GM19240 (cell line): ENCODE data around the gene GPATCH2.
"Not testable (repeated sequence)": the region's sequence is repeated elsewhere in the genome, so short reads cannot be mapped to it uniquely, and the experiment has no call there.

Experiments used
- DNase-seq: peaks from one replicate; pipeline ENCODE4 v3.0.0; 2011; ENCODE audit warnings: low spot score; ENCODE audit not compliant: insufficient read length

GPATCH2 gene

DNA sequence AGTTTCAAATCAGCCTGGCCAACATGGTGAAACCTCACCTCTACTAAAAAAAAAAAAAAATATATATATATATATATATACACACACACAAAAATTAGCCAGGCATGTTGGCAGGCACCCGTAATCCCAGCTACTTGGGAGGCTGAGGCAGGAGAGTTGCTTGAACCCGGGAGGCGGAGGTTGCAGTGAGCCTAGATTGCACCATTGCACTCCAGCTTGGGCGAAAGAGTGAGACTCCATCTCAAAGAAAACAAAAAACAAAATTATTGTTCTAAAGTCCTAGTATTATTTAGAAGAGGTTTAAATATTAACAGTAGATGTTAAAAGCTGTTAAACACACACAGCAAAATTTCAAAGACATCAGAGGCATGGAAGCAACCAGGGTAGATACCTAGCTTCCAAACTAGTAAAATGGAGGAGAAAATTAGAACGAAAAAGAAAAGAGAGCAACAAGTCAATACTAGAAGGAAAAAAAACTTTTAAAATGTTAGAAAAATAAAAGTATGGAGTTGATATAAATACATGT, 46.5 kb downstream of the GPATCH2 start:
- DNase-seq = not testable (repeated sequence)

DNA sequence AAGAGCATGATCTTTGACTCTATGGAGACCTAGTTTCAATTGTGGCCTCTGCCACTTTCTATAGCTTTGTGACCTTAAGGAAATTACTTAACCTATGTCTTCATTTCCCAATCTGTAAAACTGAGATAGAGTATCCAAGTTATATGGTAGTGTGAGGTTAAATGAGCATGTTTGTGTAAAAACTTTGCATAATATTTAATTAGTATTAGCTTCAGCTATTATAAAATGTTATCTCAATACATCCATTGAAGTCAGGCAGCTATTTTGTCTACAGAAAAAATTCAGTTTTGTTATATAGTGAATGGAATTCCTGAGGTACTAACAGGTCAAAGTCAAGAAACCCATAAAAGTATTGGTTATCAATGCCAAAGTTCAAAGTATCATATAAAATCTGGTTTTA, 53.6 kb downstream of the GPATCH2 start:
- DNase-seq = no peak

DNA sequence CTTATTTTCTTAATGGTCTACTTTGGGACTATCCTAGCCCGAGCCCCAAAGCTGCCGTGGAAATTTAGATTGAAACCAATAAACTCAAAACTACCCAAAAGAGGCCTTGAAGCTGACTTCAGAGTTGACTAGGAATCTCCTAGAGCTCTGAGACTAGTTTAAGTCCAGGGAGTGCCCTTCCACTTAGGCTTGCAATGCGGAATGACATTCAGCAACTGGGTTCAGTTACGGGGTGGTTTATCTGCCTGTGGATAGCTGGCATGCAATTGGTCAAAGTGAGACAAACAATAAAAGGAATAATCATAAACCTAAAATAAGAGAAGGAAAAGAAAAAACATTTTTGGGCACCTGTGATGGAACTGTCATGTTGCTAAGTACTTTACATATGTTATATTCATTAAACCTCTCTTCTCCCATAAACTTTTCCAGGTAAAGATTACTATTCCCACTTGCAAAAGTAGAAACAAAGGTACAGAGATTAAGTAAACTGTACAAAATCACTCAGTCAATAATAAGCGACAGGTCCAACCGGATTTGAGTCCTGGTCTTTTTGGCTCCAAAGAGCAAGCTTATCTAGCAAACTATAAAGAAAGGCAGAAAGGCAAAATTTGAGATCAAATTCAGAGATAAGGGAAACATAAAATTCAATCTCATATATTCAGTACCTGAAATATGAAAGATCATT, 56.5 kb downstream of the GPATCH2 start:
- DNase-seq = no peak

DNA sequence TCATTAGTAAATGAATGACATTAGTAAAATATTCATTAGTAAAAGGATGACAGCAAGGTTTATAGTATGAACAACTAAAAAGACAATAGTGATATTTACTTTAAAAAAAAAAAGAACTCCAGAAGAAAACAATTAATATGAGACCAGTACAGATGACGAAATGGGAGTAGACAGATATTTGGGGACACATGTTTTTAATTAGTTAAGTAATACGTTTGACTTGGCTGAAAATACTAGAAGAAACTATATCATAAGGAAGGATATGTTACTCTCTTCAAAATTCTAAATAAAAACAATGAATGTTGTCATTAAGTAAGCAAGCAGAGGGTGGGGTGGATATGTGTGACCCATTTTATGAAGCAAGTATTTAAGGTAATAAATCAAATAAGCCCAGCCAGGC, 61.9 kb downstream of the GPATCH2 start:
- DNase-seq = no peak

DNA sequence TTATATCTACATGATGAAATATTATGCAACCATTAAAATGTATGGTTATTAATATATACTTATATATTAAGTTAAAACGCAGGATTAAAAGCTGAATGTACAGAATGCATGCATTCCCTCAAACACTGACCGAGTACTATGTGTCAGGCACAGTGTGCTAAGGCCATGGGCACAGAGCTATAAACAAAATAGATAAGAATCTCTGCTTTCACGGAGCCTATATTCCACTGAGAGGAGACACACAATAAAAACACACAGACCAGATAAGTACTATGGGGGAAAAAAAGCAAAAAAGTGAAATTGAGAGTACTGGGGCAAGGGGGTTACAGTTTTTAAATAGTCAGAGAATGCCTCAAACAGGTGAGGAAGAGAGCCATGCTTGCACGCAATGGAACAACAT, 62.7 kb downstream of the GPATCH2 start:
- no peak for DNase-seq

DNA sequence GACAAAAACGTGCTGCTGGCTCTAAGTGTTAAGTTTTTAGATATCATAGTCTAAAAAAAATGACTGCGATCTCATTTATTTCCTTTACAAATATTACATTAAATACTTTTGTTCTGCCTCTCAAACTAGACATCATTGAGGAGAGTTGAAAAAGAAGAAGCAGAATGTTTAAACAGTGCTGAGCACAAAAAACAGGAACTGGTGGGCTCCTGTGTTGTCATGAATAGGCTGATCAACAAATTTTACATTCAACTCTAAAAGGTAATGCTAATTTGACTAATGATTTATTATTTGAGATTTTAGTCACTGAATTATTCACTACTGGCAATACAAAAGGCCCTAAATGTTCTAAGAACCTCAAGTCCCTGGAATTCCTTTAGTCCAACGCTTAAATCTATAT, 66.1 kb downstream of the GPATCH2 start:
- no peak for DNase-seq

DNA sequence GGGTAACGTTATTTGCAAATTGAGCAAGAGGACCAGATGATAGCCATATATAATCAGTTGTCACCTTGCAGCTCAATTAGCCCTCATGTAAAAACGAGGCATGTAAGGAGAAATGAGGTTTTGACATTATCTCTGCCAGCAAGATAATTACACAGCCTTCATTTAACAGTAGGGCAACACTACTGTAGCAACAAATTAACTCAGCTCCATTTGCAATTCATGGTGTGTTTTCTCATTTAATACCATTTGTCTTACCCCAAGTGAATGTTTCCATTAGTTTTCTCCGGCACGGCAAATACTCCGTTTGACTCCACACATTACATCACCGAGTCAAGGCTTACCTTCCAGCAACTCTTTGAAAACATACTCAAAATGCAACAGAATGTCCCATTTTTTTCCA, 66.7 kb downstream of the GPATCH2 start:
- DNase-seq = no peak

DNA sequence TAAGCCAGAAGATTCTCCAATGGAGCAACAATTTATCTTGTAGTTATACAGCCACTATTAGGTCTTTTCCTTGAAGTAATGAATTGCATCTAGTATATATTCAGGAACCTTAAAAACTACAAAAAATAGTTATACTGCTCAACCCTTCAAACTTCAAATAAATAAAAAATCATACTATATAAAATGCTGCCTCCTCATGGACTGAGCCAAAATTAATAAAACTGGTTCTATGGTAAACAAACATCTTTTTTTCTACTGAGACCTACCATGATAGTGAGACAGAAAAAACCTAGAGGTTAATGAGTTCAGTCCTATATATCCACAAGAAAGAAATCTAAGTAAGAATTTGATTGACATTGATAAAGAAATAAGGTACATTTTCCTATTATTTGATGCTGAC, 67.7 kb downstream of the GPATCH2 start:
- DNase-seq = no peak

DNA sequence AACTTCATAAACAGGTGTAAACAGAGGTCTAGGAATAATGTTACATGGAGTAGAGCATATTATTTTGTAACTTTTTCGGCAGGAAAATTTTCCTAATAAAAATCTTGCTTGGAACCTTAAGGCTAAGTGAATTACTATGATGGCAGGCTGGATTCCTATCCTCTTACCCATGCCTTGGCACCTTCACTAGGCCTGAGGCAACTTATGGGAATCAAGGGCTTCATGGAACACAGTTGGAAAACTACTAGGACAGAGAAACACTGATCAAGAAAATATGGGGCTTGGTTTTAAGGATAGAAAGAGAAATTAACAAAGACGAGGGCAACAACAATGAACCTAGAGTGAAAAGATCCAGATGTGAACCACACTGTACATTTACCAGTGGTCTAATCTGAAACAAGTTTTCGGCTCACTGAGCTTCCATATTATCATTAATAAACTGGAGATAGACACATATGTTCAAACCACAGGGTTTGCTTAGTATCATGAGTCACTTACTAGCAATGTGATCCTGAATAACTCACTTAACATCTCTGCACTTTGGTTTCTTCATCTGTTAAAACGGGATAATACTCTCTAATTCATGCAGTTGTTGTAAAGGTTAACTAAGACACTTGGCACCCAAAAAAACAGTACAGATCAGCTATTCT, 68.5 kb downstream of the GPATCH2 start:
- DNase-seq = no peak

DNA sequence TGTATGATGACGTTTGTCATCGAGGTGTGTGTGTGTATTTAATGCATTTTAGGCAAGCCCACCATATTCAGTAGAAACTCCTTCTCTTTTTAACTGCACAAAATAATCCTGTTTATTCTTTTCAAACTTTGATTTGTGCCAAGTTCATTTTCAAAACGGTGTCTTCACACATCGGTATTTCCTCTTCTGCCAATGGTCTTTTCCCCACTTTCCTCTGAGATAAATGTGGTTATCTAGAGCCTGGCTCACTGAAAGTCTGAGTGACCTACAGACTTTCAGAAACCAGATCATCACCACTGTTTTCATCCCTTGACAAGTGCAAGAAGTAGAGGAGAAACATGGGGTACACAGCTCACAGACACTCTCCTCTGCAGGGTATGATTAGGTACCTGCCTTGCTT, 69.4 kb downstream of the GPATCH2 start:
- DNase-seq = no peak

DNA sequence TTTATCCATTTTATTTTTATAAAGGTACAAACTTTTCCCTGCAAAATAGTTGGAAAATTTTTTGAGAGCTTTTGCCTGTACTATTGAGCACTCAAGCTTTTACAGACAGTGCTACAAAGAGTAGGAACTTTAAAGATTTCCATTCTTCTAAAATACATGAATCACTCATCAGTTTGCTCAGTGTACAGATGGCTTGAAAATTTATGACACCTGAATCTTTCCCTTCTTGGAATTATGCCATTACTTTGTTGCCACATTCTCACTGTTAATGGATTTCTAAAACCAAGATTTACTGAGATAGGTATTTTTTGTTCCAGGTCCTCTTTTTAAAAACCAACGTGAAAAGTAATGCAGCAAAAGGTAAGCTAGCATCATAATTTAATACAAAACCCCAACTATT, 76.0 kb downstream of the GPATCH2 start:
- DNase-seq = no peak

DNA sequence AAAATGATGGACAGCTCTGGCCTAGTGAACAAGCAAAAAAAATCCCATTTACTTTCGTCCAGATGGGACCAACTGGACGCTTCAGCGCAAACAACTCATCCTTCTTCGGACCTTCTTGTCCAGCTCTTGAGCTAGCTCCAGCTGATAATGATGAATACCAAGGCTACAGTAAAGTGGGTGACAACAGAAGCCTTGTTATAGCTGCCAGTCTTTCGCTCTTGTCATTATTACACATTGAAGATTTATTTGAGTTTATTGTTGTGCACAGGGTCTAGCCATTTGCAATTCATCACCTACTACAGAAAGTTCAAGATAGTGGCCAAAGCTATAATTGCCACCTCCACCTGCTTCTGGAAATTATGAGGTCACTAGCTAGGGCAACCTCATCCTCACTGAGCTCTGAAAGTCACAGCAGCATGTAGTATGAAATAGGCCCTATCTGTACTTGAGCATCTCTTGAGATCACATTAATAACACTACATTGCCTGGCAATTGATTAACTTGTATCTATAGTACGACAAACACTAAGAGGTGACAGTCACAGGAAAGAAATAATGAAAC, 76.9 kb downstream of the GPATCH2 start:
- DNase-seq = no peak

DNA sequence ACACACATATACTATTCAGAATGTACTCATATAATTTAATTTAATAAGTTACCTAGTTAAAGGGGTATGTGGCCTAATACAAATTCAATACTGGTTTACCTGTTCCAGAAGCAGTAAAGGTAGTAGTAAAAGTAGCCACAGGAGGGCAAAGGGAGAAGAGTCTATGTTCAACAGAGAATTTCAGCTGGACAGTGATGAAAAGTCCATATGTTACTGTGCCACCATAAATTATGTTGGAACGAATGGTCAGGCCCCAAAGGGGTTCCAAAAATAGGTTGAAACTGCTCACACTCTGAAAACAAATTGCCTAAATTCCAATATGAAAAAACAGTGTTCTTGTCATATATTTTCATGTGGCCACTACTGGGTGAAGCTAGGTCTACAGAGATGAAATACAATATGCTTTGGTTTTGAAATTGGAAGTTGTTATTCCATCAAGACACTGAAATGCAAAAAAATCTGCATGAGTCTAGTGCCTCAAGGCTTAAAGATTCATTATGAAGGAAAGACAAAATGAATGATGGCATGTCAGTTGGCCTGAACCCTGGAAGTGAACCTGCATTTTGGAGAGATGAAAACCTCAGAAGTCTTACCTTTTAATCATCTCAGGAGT, 78.4 kb downstream of the GPATCH2 start:
- DNase-seq = no peak

DNA sequence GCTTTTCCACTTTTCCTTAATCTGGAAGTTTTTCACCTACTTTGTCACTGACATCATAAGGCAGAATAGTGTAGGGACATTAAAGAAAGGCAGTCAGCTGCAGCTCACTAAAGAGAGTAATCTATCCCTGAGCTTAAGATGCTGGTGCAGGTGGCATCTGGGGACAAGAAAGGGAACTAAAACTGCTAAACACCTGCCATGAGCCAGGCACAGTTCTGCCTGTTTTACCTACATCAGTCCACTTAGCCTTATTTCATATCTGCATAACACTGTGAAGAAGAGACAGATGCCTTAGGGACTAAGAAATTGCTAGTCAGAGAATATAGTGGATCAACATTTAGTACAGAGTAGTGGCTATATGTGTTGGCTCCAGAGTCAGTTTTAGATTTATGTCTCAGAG, 88.1 kb downstream of the GPATCH2 start:
- DNase-seq = no peak

DNA sequence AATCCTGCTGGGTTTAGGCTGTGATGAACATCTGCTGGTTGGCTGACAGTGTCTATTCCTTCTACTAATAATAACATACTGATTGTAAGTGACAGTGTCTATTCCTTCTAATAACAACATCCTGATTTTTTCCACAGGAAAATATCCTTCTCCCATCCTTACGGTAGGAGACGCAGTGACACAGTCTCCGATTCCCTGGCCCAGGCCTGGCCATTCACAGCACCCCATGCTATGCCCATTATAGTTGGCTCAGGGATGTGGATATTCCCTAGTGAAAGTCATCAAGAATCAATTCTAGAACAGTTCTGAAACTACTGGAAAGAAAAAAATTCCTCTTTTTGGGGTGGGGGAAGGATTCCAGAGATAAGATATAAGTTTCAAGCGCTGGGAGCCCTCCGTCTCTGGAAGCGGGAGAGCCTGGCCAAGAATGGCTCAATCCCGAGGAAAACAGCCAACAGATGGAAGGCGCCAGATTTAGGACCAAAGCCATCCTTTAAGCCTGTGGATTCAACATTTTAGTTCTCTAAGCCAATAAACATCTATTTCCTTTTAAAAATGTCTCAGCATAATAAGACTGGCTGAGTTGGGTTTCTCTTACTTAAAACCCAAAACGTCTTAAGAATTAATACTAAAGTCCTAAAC, 88.6 kb downstream of the GPATCH2 start:
- no peak for DNase-seq

DNA sequence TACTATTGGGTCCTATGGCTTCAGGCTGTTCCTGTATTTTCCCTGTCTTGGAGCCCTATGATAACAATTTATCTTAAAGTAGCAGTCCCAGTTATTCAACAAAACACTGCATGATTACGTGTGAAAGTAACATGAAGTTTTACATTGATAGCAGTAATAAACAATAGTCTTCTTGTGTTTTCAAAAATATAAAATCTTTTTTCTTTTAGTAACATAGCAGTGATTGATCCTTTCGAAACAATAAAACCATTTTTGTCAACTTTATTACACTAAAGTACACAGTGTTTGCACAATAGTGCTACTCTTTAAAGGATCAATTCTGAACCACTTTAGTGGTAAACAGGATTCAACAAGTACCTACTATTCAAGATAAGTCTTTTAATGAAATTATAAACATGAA, 90.6 kb downstream of the GPATCH2 start:
- no peak for DNase-seq

DNA sequence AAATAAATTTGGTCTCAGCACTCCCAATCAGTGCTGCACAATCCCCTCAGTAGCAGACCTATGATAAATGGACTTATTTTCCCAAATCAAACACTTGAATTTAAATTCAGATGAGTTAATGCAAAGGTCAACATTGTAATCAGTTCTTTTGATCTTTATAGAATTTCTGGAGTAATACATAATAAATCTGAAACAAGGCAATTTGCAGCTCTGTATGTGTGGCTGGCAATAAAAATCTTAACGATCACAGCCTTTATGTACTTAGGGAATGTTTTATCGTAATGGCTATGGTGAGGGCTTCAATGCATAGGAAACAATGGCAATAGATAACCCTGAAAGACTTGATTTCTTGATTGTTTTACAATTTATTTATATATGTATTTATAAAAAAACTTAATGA, 91.4 kb downstream of the GPATCH2 start:
- DNase-seq = no peak

DNA sequence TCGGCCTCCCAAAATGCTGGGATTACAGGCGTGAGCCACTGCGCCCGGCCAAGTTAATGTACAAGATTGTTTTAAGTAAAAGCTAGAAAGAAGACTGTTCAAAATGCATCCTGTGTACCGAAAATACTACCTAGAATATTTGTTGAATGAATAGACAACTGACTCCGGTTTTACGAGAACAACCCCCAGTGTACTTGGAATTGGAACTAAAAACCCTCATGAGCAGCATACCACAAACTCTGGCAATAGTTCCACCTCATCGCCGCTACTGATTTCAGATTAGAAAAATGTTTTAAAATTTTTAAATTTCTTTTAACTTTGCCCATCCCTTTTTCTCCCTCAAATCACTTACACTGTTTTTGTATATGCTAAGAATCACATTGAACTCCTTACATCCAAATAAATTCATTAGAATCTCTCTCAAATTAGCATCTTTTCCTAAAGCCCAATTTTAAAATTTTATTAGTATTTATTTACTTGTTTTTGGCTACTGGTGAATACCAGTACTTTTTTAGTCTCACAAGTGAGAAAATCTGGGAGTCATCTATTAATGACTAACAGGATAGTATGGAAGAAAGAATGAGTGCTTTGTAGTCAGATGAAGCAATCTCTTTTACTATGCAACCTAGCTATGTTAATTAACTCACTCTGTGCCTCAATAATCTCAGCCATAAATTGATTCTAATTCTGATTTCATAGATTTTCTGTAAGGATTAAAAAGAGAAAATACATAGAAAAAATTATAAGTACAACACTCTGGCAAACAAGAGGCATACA, 95.1 kb downstream of the GPATCH2 start:
- DNase-seq = no peak

DNA sequence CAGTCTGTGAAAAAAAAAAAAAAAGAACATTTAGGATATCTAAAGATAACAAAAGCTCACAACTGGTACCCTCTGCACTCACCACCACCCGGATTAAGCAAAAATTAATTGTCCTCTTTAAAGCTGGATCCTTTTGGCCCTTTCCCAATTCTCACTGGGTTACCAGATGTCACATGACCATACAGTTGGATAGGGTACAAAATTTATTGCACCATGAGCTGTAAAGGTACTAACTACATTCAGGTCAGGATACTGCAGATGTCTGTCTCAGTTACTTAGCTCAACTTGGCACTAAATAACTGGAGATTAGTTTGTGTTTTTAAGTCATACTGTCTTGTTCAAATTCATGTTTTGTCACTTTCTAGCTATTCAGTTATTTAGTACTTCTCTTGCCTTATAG, 96.3 kb downstream of the GPATCH2 start:
- DNase-seq = no peak

DNA sequence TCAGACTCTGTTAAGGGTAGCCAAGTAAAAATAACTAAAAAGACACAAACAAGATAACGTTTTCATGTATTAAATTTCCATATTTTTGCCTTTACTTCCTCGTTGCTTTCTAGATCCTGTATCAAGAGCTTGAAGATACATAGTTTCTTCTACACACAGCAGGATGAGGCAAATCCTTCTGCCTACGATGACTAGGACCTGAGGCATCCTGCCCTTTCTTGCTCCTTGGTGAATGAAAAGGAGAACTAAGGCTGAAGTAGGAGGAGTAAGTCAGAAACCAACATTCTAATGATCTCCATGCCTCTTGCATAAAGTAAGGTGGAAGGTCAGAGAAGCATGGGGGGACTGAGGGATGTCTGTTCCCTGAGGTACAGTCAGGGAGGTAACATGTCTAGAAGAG, 102.6 kb downstream of the GPATCH2 start:
- DNase-seq = no peak

DNA sequence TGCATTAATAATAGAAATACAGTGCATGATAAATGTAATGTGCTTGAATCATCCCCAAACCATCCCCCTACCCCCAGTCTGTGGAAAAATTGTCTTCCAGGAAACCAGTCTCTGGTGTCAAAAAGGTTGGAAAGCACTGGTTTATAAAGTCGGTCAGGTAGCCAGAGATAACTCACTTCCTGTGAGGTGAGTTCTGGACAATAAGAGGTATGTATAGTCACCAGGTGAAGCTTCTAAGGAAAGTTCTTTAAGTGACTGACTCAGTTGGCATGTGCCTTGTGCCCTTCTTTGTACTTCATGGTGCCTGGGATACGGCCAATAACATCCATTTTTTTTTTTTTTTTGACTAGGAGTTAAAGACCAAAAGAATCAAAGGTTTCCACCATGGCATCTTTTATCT, 103.7 kb downstream of the GPATCH2 start:
- no peak for DNase-seq
